ENCODE measurements around the gene ASAP2.
"Not testable (repeated sequence)": the region's sequence is repeated elsewhere in the genome, so short reads cannot be mapped to it uniquely, and the experiment has no call there.

ASAP2 gene

DNA sequence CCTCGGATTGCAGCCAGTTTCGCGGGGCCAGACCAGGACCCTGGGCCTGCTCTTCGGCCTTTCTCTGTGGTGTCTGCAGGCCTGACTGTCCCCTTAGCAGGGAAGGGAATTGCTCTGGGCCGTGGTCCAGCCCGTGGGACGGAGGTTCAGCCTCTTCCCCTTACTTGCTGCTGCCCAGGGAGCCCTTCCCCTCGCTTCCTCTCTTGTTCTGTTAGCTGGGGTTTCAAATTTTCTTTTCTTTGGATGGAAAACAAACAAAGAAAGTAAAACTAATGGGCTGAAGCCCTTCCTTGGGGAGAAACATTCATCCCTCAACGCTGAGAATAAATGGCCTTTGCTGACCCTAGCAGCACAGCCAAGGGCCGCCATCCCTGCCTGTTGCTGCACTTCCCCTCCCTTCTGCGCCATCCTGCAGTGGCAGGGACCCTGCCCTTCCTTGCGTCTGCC lies 52.4 kb downstream of the ASAP2 start:
- no peak overlapping the region for H3K4me3 ChIP-seq (ENCODE audit: low read length in 2 of 2)
- H3K27ac ChIP-seq (ENCODE audit: low read depth in 2 of 2, low read length in 2 of 2) = peak overlapping the region in 1 of 2 donors; percentile 53
- no peaks in the 10 kb centered on the region for H3K27me3 ChIP-seq (ENCODE audit: control insufficient read depth in 2 of 2, insufficient read depth in 2 of 2, low read length in 2 of 2)
- no peaks in the 10 kb centered on the region for H3K36me3 ChIP-seq (ENCODE audit: control insufficient read depth in 2 of 2, insufficient read depth in 2 of 2, low read length in 2 of 2)
- no peak overlapping the region for H3K9ac ChIP-seq (ENCODE audit: low read depth in 1 of 2, low read length in 2 of 2)
- H3K4me1 ChIP-seq (ENCODE audit: control insufficient read depth in 2 of 2, insufficient read depth in 2 of 2, low read length in 2 of 2) = peaks cover 30 to 42% of the 10 kb centered on the region in 2 donors
- H3K9me3 ChIP-seq (ENCODE audit: control insufficient read depth in 2 of 2, low read length in 2 of 2) = no peaks in the 10 kb centered on the region

DNA sequence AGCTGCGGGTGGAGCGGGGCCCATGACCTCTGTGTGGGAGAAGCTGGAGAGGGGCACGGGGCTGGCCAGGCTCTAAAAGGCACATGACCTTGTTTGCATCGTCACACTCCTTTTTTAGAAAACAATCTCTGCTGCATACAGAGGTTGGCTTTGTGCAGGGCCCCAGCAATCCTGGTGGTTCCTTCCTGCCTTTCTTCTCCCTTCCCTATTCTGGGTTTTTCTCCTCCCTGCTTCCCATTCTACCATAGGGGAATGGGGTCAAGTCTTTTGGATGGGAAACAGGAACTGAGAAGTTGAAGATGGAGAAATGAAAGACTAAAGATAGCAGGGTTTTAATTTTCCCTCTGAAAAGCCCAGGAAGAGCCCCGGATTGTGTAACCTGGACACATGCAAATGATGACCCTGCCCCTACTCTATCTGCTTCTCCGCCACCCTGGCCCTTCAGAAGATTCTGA lies 53.9 kb downstream of the ASAP2 start:
- H3K27me3 ChIP-seq (ENCODE audit: control insufficient read depth in 2 of 2, insufficient read depth in 2 of 2, low read length in 2 of 2) = no peaks in the 10 kb centered on the region
- H3K9me3 ChIP-seq (ENCODE audit: control insufficient read depth in 2 of 2, low read length in 2 of 2) = no peaks in the 10 kb centered on the region
- H3K4me1 ChIP-seq (ENCODE audit: control insufficient read depth in 2 of 2, insufficient read depth in 2 of 2, low read length in 2 of 2) = peaks cover 30 to 42% of the 10 kb centered on the region in 2 donors
- no peaks in the 10 kb centered on the region for H3K36me3 ChIP-seq (ENCODE audit: control insufficient read depth in 2 of 2, insufficient read depth in 2 of 2, low read length in 2 of 2)
- H3K27ac ChIP-seq (ENCODE audit: low read depth in 2 of 2, low read length in 2 of 2) = peak overlapping the region; percentile 63 to 71
- H3K4me3 ChIP-seq (ENCODE audit: low read length in 2 of 2) = no peak overlapping the region
- peak overlapping the region in 1 of 2 donors; percentile 49 for H3K9ac ChIP-seq (ENCODE audit: low read depth in 1 of 2, low read length in 2 of 2)

DNA sequence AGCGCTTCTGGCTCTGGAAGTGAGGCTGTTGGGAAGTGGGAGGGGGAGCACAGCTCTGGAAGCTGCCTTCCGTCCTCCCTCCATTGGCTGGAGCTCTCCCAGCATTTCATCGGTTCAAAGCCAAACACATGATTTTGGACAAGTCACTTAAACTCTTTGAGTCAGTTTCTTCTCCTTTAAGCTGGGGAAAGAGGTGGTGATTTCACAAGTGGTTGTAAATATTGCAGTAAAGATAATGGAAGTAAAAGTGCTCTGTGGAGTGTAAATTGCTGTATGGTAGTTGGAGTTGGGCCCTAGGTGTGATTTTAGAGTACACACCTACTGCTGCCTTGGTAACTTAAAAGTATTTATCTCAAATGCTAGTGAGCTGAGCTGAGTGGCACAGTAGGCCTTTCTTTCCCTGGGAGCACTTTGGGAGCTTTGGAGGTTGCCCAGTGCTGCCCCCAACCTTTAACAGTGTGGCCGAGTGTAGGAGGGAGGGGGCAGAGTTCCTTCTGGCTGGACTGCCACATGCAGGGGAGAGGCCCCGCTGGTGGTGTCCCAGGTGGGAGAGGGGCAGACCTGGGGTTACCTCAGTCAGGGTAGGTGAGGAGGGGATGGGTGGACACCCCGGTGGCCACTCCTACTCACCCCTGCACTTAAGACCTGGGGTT lies 54.7 kb downstream of the ASAP2 start:
- H3K9me3 ChIP-seq (ENCODE audit: control insufficient read depth in 2 of 2, low read length in 2 of 2) = no peaks in the 10 kb centered on the region
- H3K4me3 ChIP-seq (ENCODE audit: low read length in 2 of 2) = peak overlapping the region in 1 of 2 donors; percentile 4
- H3K9ac ChIP-seq (ENCODE audit: low read depth in 1 of 2, low read length in 2 of 2) = peak overlapping the region in 1 of 2 donors; percentile 49
- H3K4me1 ChIP-seq (ENCODE audit: control insufficient read depth in 2 of 2, insufficient read depth in 2 of 2, low read length in 2 of 2) = peaks cover 30 to 42% of the 10 kb centered on the region in 2 donors
- peak overlapping the region; percentile 63 to 71 for H3K27ac ChIP-seq (ENCODE audit: low read depth in 2 of 2, low read length in 2 of 2)
- no peaks in the 10 kb centered on the region for H3K36me3 ChIP-seq (ENCODE audit: control insufficient read depth in 2 of 2, insufficient read depth in 2 of 2, low read length in 2 of 2)
- no peaks in the 10 kb centered on the region for H3K27me3 ChIP-seq (ENCODE audit: control insufficient read depth in 2 of 2, insufficient read depth in 2 of 2, low read length in 2 of 2)

DNA sequence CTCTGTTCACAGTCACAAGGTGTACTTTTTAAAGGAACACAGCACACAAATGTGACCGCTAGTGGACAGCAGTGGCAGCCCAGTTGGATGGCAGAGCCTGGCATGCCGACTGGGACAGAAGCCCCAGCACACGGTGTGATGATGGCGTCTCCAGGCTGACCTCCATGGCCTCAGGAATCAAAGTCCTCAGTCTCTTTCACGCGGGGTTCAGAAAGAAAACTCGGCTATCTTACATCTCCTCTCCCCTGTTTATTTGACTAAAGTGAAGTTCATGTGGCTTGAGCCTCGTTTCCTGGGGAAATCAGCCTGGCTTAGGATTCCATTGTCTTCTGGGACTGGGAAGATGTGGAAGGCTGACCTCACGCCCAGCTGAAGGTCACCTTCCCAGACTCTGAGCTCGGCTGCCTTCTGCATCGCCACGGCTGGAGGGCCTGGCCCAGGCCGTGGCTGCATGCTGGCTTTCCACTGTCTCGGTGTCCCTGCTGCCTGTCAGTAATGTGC lies 56.1 kb downstream of the ASAP2 start:
- Histone ChIP-seq H3K9me3 (ENCODE audit: control insufficient read depth in 2 of 2, low read length in 2 of 2) (no peaks in the 10 kb centered on the region), H3K4me3 (ENCODE audit: low read length in 2 of 2) (no peak overlapping the region), H3K27me3 (ENCODE audit: control insufficient read depth in 2 of 2, insufficient read depth in 2 of 2, low read length in 2 of 2) (no peaks in the 10 kb centered on the region), H3K9ac (ENCODE audit: low read depth in 1 of 2, low read length in 2 of 2) (peak overlapping the region in 1 of 2 donors; percentile 24), H3K4me1 (ENCODE audit: control insufficient read depth in 2 of 2, insufficient read depth in 2 of 2, low read length in 2 of 2) (peaks cover 30 to 37% of the 10 kb centered on the region in 2 donors), H3K27ac (ENCODE audit: low read depth in 2 of 2, low read length in 2 of 2) (no peak overlapping the region), H3K36me3 (ENCODE audit: control insufficient read depth in 2 of 2, insufficient read depth in 2 of 2, low read length in 2 of 2) (no peaks in the 10 kb centered on the region)

DNA sequence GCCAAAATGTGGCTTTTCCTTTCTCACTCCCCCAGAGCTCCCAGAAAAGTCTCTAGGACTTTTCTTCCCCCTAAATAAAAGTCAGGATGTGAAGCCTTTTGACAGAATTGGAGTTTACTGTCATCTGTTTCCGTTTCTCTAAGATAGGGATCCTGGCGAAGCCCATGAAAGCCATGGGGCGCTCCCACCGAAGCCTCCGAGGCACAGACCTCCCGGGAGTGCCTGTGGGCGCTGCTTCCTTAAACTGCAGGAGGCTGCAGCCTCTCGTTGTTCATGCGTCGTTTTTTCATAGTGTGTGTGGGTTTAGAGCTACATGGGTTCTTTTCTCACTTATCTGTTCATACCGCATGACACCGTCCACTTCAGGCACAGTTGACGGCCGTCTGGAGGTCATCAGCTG lies 56.8 kb downstream of the ASAP2 start:
- H3K27me3 ChIP-seq (ENCODE audit: control insufficient read depth in 2 of 2, insufficient read depth in 2 of 2, low read length in 2 of 2) = no peaks in the 10 kb centered on the region
- H3K27ac ChIP-seq (ENCODE audit: low read depth in 2 of 2, low read length in 2 of 2) = no peak overlapping the region
- H3K4me3 ChIP-seq (ENCODE audit: low read length in 2 of 2) = no peak overlapping the region
- peaks cover 30 to 37% of the 10 kb centered on the region in 2 donors for H3K4me1 ChIP-seq (ENCODE audit: control insufficient read depth in 2 of 2, insufficient read depth in 2 of 2, low read length in 2 of 2)
- no peaks in the 10 kb centered on the region for H3K9me3 ChIP-seq (ENCODE audit: control insufficient read depth in 2 of 2, low read length in 2 of 2)
- no peaks in the 10 kb centered on the region for H3K36me3 ChIP-seq (ENCODE audit: control insufficient read depth in 2 of 2, insufficient read depth in 2 of 2, low read length in 2 of 2)
- no peak overlapping the region for H3K9ac ChIP-seq (ENCODE audit: low read depth in 1 of 2, low read length in 2 of 2)

DNA sequence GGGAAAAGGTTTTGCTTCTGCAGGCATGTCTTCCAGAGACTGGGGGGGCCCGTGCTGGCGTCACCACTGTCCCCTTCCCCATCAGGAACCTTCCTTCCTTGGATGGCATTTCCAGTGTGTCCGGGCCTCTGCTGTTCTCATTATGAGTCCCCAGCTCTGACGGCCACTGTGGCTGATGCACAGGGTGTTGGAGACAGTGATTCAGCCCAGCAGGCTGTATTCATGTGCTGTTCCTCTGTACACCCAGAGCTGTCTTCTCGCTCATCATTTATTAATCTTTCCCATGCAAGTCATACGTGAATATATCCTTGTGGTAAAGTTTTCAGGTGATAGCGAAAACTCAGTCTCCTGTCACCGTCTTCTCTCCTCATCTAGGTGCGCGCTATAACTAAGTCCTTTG lies 57.7 kb downstream of the ASAP2 start:
- H3K9ac ChIP-seq (ENCODE audit: low read depth in 1 of 2, low read length in 2 of 2) = no peak overlapping the region
- no peaks in the 10 kb centered on the region for H3K9me3 ChIP-seq (ENCODE audit: control insufficient read depth in 2 of 2, low read length in 2 of 2)
- H3K27ac ChIP-seq (ENCODE audit: low read depth in 2 of 2, low read length in 2 of 2) = no peak overlapping the region
- peaks cover 26 to 35% of the 10 kb centered on the region in 2 donors for H3K4me1 ChIP-seq (ENCODE audit: control insufficient read depth in 2 of 2, insufficient read depth in 2 of 2, low read length in 2 of 2)
- H3K36me3 ChIP-seq (ENCODE audit: control insufficient read depth in 2 of 2, insufficient read depth in 2 of 2, low read length in 2 of 2) = no peaks in the 10 kb centered on the region
- H3K27me3 ChIP-seq (ENCODE audit: control insufficient read depth in 2 of 2, insufficient read depth in 2 of 2, low read length in 2 of 2) = no peaks in the 10 kb centered on the region
- H3K4me3 ChIP-seq (ENCODE audit: low read length in 2 of 2) = no peak overlapping the region

DNA sequence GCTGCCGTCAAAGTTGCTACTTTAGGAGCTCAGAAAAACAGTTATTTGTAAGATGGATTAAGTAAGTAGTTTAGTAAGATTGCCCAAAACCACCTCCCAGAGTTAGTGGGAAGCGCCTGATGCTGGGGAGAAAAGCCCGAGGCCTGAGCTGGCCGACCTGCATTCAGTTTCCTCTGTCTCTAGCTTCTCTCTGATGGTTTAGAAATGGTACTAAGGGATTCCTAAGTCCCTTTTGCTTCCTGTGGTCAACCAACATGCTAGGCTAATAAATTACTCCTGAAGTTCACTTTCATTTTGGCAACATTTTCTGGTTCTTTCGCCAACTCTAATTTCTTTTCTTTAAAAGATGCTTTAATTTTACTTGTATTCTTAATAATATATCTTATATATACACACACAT lies 60.1 kb downstream of the ASAP2 start:
- Histone ChIP-seq H3K9ac (ENCODE audit: low read depth in 1 of 2, low read length in 2 of 2) (no peak overlapping the region), H3K27me3 (ENCODE audit: control insufficient read depth in 2 of 2, insufficient read depth in 2 of 2, low read length in 2 of 2) (no peaks in the 10 kb centered on the region), H3K9me3 (ENCODE audit: control insufficient read depth in 2 of 2, low read length in 2 of 2) (no peaks in the 10 kb centered on the region), H3K4me3 (ENCODE audit: low read length in 2 of 2) (no peak overlapping the region), H3K4me1 (ENCODE audit: control insufficient read depth in 2 of 2, insufficient read depth in 2 of 2, low read length in 2 of 2) (peaks cover 4 to 13% of the 10 kb centered on the region in 2 donors), H3K36me3 (ENCODE audit: control insufficient read depth in 2 of 2, insufficient read depth in 2 of 2, low read length in 2 of 2) (no peaks in the 10 kb centered on the region), H3K27ac (ENCODE audit: low read depth in 2 of 2, low read length in 2 of 2) (no peak overlapping the region)

DNA sequence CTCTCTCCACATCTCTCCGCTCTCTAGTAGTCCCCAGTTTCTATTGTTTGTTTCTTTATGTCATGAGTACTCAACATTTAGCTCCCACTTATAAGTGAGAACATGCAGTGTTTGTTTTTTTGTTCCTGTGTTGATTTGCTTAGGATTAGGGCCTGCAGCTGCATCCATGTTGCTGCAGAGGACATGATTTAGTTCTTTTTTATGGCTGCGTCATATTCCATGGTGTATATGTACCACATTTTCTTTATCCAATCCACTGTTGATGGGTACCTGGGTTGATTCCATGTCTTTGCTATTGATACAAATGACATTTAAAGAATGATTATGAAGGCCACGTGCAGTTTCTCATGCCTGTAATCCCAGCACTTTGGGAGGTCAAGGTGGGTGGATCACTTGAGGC lies 60.7 kb downstream of the ASAP2 start:
- H3K4me1 ChIP-seq (ENCODE audit: control insufficient read depth in 2 of 2, insufficient read depth in 2 of 2, low read length in 2 of 2); H3K27me3 ChIP-seq (ENCODE audit: control insufficient read depth in 2 of 2, insufficient read depth in 2 of 2, low read length in 2 of 2): not testable (repeated sequence)

DNA sequence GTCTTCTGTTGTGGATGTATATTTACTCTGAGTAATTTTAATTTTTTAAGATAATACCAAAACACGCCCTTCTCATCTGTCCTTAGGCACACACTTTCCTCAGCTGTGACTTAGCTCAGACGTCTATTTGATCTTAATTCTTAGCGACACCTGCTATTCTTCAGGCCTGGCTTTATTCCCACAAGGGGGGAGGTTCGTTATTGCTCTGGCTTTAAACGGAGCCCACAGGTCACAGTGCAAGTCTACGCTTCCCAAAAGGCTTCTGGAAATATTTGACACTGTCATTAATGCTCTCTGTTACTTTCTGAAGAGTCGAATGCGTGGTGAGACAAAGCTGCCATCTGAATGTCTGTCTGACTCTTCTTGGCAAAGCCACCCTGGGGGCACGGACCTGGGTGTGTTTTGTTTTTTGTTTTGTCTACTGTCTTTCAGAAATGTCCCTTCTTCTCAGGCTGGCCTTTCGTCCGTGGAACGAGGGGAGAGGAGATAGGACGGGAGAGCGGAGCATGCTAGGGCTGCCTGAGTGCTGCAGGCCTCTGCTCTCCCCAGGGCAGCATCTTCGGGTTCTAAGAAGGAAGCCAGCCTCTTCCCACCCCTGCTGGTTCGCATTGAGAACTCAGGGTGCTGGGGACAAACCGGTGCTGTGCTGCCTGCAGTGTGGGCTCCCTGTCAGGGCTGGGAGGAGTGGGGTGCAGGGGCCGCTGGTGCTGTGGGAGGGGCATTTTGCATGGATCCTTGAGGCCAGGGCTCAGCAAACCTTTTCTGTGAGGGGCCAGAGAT lies 61.9 kb downstream of the ASAP2 start:
- Histone ChIP-seq H3K36me3 (ENCODE audit: control insufficient read depth in 2 of 2, insufficient read depth in 2 of 2, low read length in 2 of 2) (no peaks in the 10 kb centered on the region), H3K27me3 (ENCODE audit: control insufficient read depth in 2 of 2, insufficient read depth in 2 of 2, low read length in 2 of 2) (no peaks in the 10 kb centered on the region), H3K9me3 (ENCODE audit: control insufficient read depth in 2 of 2, low read length in 2 of 2) (no peaks in the 10 kb centered on the region), H3K4me1 (ENCODE audit: control insufficient read depth in 2 of 2, insufficient read depth in 2 of 2, low read length in 2 of 2) (no peaks in the 10 kb centered on the region), H3K4me3 (ENCODE audit: low read length in 2 of 2) (no peak overlapping the region), H3K27ac (ENCODE audit: low read depth in 2 of 2, low read length in 2 of 2) (no peak overlapping the region), H3K9ac (ENCODE audit: low read depth in 1 of 2, low read length in 2 of 2) (no peak overlapping the region)

More for the DNA sequence above, 60.7 kb downstream of the ASAP2 start:
- not testable (repeated sequence) for H3K27ac ChIP-seq (ENCODE audit: low read depth in 2 of 2, low read length in 2 of 2); H3K4me3 ChIP-seq (ENCODE audit: low read length in 2 of 2); H3K9ac ChIP-seq (ENCODE audit: low read depth in 1 of 2, low read length in 2 of 2); H3K9me3 ChIP-seq (ENCODE audit: control insufficient read depth in 2 of 2, low read length in 2 of 2); H3K36me3 ChIP-seq (ENCODE audit: control insufficient read depth in 2 of 2, insufficient read depth in 2 of 2, low read length in 2 of 2)

DNA sequence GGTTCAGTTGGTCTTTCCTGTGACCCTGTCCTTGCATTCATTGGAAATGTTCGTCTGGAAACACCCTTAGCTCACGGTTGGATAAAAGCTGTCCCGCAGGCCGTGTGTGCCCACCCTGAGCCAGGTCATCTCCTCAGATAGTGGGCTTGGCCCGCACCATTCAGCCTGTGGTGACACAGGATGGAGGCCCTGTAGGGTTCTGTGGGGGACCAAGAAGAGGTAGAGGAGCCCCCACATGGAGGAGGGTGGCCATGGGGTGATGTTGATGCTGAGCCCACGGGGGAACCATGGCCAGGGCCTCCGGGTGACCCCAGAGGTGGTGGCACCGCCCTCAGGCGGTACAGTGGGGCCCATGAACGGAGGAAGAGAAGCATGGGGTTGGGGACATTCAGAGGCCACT lies 62.7 kb downstream of the ASAP2 start:
- Histone ChIP-seq H3K9ac (ENCODE audit: low read depth in 1 of 2, low read length in 2 of 2) (no peak overlapping the region), H3K27me3 (ENCODE audit: control insufficient read depth in 2 of 2, insufficient read depth in 2 of 2, low read length in 2 of 2) (no peaks in the 10 kb centered on the region), H3K4me1 (ENCODE audit: control insufficient read depth in 2 of 2, insufficient read depth in 2 of 2, low read length in 2 of 2) (peaks cover 0 to 1% of the 10 kb centered on the region in 2 donors), H3K9me3 (ENCODE audit: control insufficient read depth in 2 of 2, low read length in 2 of 2) (no peaks in the 10 kb centered on the region), H3K36me3 (ENCODE audit: control insufficient read depth in 2 of 2, insufficient read depth in 2 of 2, low read length in 2 of 2) (no peaks in the 10 kb centered on the region), H3K27ac (ENCODE audit: low read depth in 2 of 2, low read length in 2 of 2) (no peak overlapping the region), H3K4me3 (ENCODE audit: low read length in 2 of 2) (no peak overlapping the region)

All from mucosa of rectum (tissue), 2 donors.